ENCODE data around the gene BABAM2. TPM values are rescaled to one million over a fixed set of nuclear protein-coding genes. Genes with fewer than 3 reads are reported as not detected.

BABAM2 gene
- total RNA-seq, 1 donor from 2014 or later, result 35.3 TPM

DNA sequence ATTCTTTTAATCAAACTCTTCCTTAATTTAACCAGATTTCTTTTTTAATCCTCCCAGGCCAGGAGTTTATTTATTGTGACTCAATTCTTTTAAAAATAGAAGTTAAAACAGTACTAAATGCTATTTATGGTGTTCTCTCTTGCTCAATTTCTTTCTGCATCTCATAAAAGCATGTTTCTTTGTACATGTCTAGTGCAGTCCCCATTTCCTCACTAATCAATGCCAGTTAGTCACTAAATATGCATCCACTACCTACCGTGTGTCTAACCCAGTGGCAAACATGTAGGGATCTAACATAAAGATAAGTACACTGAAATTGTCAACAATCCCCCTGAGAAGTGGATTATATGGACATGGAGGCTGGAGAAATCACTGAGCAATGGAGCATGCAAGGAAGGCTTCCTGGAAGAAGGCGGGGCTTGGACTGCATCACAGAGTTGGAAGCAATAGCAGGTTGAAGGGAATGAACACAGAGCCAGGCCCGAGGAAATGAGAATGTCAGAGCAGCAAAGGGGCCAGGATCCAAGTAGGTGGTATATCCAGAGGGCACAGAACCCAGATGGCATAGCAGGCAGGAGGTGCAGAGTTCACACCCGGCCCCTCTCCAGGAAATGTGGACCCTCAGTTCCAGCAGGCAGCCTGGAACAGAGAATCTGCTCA is 396.9 kb downstream of the BABAM2 start:
- H3K4me3 ChIP-seq (ENCODE audit: low read depth, low read length), result no peak overlapping the region
- H3K27me3 ChIP-seq (ENCODE audit: control insufficient read depth, insufficient read depth, low read length), result no peaks in the 10 kb centered on the region
- DNase-seq (ENCODE audit: low read depth), result no peak
- TF ChIP-seq, protein P1, sequence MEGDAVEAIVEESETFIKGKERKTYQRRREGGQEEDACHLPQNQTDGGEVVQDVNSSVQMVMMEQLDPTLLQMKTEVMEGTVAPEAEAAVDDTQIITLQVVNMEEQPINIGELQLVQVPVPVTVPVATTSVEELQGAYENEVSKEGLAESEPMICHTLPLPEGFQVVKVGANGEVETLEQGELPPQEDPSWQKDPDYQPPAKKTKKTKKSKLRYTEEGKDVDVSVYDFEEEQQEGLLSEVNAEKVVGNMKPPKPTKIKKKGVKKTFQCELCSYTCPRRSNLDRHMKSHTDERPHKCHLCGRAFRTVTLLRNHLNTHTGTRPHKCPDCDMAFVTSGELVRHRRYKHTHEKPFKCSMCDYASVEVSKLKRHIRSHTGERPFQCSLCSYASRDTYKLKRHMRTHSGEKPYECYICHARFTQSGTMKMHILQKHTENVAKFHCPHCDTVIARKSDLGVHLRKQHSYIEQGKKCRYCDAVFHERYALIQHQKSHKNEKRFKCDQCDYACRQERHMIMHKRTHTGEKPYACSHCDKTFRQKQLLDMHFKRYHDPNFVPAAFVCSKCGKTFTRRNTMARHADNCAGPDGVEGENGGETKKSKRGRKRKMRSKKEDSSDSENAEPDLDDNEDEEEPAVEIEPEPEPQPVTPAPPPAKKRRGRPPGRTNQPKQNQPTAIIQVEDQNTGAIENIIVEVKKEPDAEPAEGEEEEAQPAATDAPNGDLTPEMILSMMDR (IDR thresholded peaks at IDR 0.05; ENCODE audit: insufficient read depth, low read length, poor library complexity, severe bottlenecking), result no peak
- H3K36me3 ChIP-seq (ENCODE audit: control insufficient read depth, insufficient read depth, low read length), result no peaks in the 10 kb centered on the region

GRCh38 chr2:28288620-28289019 is 398.1 kb downstream of the BABAM2 start:
- H3K36me3 ChIP-seq (ENCODE audit: control insufficient read depth, insufficient read depth, low read length), result no peaks in the 10 kb centered on the region
- no peak overlapping the region for H3K4me3 ChIP-seq (ENCODE audit: low read depth, low read length)
- no peak for DNase-seq (ENCODE audit: low read depth)
- TF ChIP-seq, protein P1 (IDR thresholded peaks at IDR 0.05; ENCODE audit: insufficient read depth, low read length, poor library complexity, severe bottlenecking), result no peak
- H3K27me3 ChIP-seq (ENCODE audit: control insufficient read depth, insufficient read depth, low read length), result no peaks in the 10 kb centered on the region

- TF ChIP-seq, protein P1 (IDR thresholded peaks at IDR 0.05; ENCODE audit: insufficient read depth, low read length, poor library complexity, severe bottlenecking), result no peak
- H3K4me3 ChIP-seq (ENCODE audit: low read depth, low read length), result no peak overlapping the region
- no peaks in the 10 kb centered on the region for H3K27me3 ChIP-seq (ENCODE audit: control insufficient read depth, insufficient read depth, low read length)
- no peak for DNase-seq (ENCODE audit: low read depth)
- no peaks in the 10 kb centered on the region for H3K36me3 ChIP-seq (ENCODE audit: control insufficient read depth, insufficient read depth, low read length)
Observed at GRCh38 chr2:28291811-28292440, 401.4 kb downstream of the BABAM2 start.

DNA sequence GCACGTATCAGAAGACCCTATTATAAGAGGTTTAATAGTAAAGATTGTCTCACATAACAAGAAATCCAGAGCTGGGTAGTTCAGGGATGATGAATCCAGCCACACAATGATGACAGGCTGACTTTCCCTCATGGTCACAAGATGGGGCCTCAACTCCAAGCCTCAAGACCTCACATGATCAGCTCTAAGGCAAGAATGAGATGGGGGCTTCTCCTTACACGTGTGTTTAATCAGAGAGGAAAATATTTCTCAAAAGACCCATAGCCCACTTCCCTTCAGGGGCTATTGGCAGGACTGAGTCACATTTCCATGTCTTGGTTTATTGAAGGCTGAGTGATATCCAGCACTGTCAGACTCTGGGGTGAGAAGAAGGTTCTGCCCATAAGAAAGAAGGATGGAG is 402.0 kb downstream of the BABAM2 start:
- DNase-seq (ENCODE audit: low read depth), result no peak

DNA sequence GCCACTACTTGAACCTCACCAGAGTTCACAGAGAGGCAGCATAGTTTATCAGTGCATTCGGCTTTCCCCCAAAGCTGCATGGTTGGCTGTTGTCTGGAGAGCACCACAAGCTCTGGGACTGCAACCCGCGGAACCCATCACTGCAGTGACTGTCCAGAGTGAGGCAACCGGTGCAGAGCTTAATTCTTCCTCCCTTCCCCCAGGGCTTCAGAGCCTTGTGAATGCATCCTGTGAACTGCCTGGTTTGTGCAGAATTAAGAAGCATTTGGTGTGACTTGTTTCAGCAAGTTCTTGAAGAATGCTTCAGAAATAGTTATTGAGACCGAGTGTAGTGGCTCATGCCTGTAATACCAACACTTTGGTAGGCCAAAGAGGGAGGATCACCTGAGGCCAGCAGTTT is 402.9 kb downstream of the BABAM2 start:
- no peak for DNase-seq (ENCODE audit: low read depth)
- Histone ChIP-seq H3K27me3 (ENCODE audit: control insufficient read depth, insufficient read depth, low read length) (no peaks in the 10 kb centered on the region), H3K36me3 (ENCODE audit: control insufficient read depth, insufficient read depth, low read length) (no peaks in the 10 kb centered on the region), H3K4me3 (ENCODE audit: low read depth, low read length) (no peak overlapping the region)
- TF ChIP-seq, protein P1 (IDR thresholded peaks at IDR 0.05; ENCODE audit: insufficient read depth, low read length, poor library complexity, severe bottlenecking), result no peak

More for the DNA sequence above, 402.0 kb downstream of the BABAM2 start:
- Histone ChIP-seq H3K27me3 (ENCODE audit: control insufficient read depth, insufficient read depth, low read length) (no peaks in the 10 kb centered on the region), H3K36me3 (ENCODE audit: control insufficient read depth, insufficient read depth, low read length) (no peaks in the 10 kb centered on the region), H3K4me3 (ENCODE audit: low read depth, low read length) (no peak overlapping the region)
- TF ChIP-seq, protein P1 (IDR thresholded peaks at IDR 0.05; ENCODE audit: insufficient read depth, low read length, poor library complexity, severe bottlenecking), result no peak
